PC-9 (cell line): ENCODE data around the gene LRRC53.

Source experiments
- CTCF ChIP-seq: fragments of 200-600 bp; sonication (generic); conservative IDR thresholded peaks from 2 replicates; pipeline ENCODE4 v1.6.1; 2017; ENCODE audit warnings: mixed run types, antibody characterized with exemption, mild to moderate bottlenecking, moderate library complexity
- EZH2 ChIP-seq: fragments of 200-600 bp; sonication (generic); IDR thresholded peaks from 2 replicates; pipeline ENCODE4 v1.8.0; 2017; ENCODE audit warnings: antibody characterized with exemption, low read depth

GRCh38 chr1:74523873-74524480 lies 11.6 kb upstream of the LRRC53 start:
- no peak for TF ChIP-seq CTCF
- TF ChIP-seq EZH2 = no peak
